GM12878 (cell line): ENCODE results near the gene BIN1. TPM values are rescaled to one million over a fixed set of nuclear protein-coding genes. Genes with fewer than 3 reads are reported as not detected.

Experiments
- ATAC-seq: fragments of 200-7000 bp; cut with Tn5 transposase; 3 replicates; pipeline ENCODE4 v1.9.1; 2020; ENCODE audit warnings: mild to moderate bottlenecking, moderate library complexity
- BruUV-seq: library from RNA; stranded (reverse); fragments of 400-500 nt; replicated peaks from 2 replicates; lab custom pipeline; 2021; lab: Mats Ljungman, UMichigan
- CTCF ChIA-PET: fragments of 300-600 bp; sonication (Branson Sonifier 250); formaldehyde crosslinking; extraction: SDS; loops from one replicate; lab custom pipeline; 2021; ENCODE audit warnings: inconsistent platforms; lab: Yijun Ruan, JAX
- POLR2A ChIA-PET: fragments of 350-600 bp; formaldehyde crosslinking; extraction: SDS; loops from one replicate; lab custom pipeline; 2021; ENCODE audit warnings: inconsistent platforms; lab: Charles Lee
- RAD21 ChIA-PET: fragments of 300-600 bp; sonication (Branson Sonifier 250); formaldehyde crosslinking; loops from one replicate; lab custom pipeline; 2023; ENCODE audit warnings: antibody characterized with exemption; ENCODE audit not compliant: unreplicated experiment; lab: Charles Lee
- SMC1A ChIA-PET: fragments of 300-600 bp; sonication (Branson Sonifier 250); formaldehyde crosslinking; loops from one replicate; lab custom pipeline; 2023; ENCODE audit not compliant: unreplicated experiment, uncharacterized antibody; lab: Charles Lee
- DNase-seq: peaks from one replicate; pipeline ENCODE4 v3.0.0-alpha.2; 2011; ENCODE audit warnings: low read depth, low spot score
- FAIRE-seq: peaks from 3 replicates; lab custom pipeline; 2011; peaks lifted over from hg19 to GRCh38; lab: Jason Lieb, UNC
- H2AFZ ChIP-seq: 2 replicates; pipeline ENCODE4 v1.6.0; 2011; ENCODE audit warnings: low read depth, low read length, control low read depth; ENCODE audit not compliant: control insufficient read depth
- H3K27ac ChIP-seq: 2 replicates; pipeline ENCODE4 v1.5.1; 2011; ENCODE audit warnings: control low read depth; ENCODE audit not compliant: control insufficient read depth, insufficient read depth
- H3K27me3 ChIP-seq, 2 experiments: replicated peaks in 1 of 2; 2 replicates each; pipeline versions ENCODE4 v1.6.0 to v1.6.1; 2011; ENCODE audit warnings: low read length in 1 of 2; ENCODE audit not compliant: control insufficient read depth in 2 of 2, insufficient read depth in 2 of 2
- H3K36me3 ChIP-seq, 2 experiments: 2 replicates each; pipeline ENCODE4 v1.5.1; 2011; ENCODE audit warnings: low read length in 1 of 2; ENCODE audit not compliant: control insufficient read depth in 2 of 2, insufficient read depth in 2 of 2
- H3K4me1 ChIP-seq: 2 replicates; pipeline ENCODE4 v1.6.1; 2011; ENCODE audit warnings: mild to moderate bottlenecking, low read length, moderate library complexity, mixed read lengths; ENCODE audit not compliant: control insufficient read depth, insufficient read depth
- H3K4me2 ChIP-seq: 2 replicates; pipeline ENCODE4 v1.6.0; 2011; ENCODE audit warnings: control low read depth; ENCODE audit not compliant: control insufficient read depth, insufficient read depth
- H3K4me3 ChIP-seq: fragments of 200-600 bp; sonication (generic); 2 replicates; pipeline ENCODE4 v1.5.1; 2016
- H3K79me2 ChIP-seq: 2 replicates; pipeline ENCODE4 v1.6.0; 2011; ENCODE audit warnings: low read length; ENCODE audit not compliant: control insufficient read depth, insufficient read depth
- H3K9ac ChIP-seq: 2 replicates; pipeline ENCODE4 v1.8.0; 2011; ENCODE audit warnings: low read length, control low read depth, mixed read lengths; ENCODE audit not compliant: control insufficient read depth, insufficient read depth
- H3K9me3 ChIP-seq: replicated peaks from 3 replicates; pipeline ENCODE4 v1.5.1; 2011; ENCODE audit warnings: mild to moderate bottlenecking, low read length; ENCODE audit not compliant: control insufficient read depth, insufficient read depth
- H4K20me1 ChIP-seq: 2 replicates; pipeline ENCODE4 v1.6.0; 2011; ENCODE audit not compliant: control insufficient read depth, insufficient read depth
- BHLHE40 ChIP-seq, 2 experiments: fragments of 450-650 bp in 1 of 2; IDR thresholded peaks; 2 replicates each; pipeline ENCODE4 v1.6.1; 2011 to 2017; ENCODE audit warnings: low read depth in 2 of 2, borderline replicate concordance in 1 of 2, improper control_type of control experiment in 1 of 2, low read length in 1 of 2, mild to moderate bottlenecking in 1 of 2
- FOXM1 ChIP-seq: IDR thresholded peaks from 2 replicates; pipeline ENCODE4 v1.6.1; 2012; ENCODE audit warnings: low read depth, mild to moderate bottlenecking, inconsistent platforms, low read length, moderate library complexity
- HCFC1 ChIP-seq: fragments of 150-350 bp; IDR thresholded peaks from 2 replicates; pipeline ENCODE4 v1.6.1; 2014; ENCODE audit warnings: low read length
- IRF3 ChIP-seq: fragments of 450-650 bp; IDR thresholded peaks from 2 replicates; pipeline ENCODE4 v1.6.1; 2014; ENCODE audit warnings: mild to moderate bottlenecking
- MTA3 ChIP-seq: IDR thresholded peaks from 2 replicates; pipeline ENCODE4 v1.6.1; 2012; ENCODE audit warnings: low read length, inconsistent platforms, borderline replicate concordance
- NKRF ChIP-seq: fragments of 450-650 bp; conservative IDR thresholded peaks from 2 replicates; pipeline ENCODE4 v1.6.1; 2017; ENCODE audit warnings: mild to moderate bottlenecking, moderate library complexity
- USF1 ChIP-seq: IDR thresholded peaks from 2 replicates; pipeline ENCODE4 v1.6.1; 2011; ENCODE audit warnings: borderline replicate concordance, low read depth, mild to moderate bottlenecking, moderate library complexity, mixed read lengths, low read length; ENCODE audit not compliant: insufficient read depth; ENCODE audit errors: extremely low read length
- ZBTB11 ChIP-seq: fragments of 450-650 bp; formaldehyde crosslinking; IDR thresholded peaks from 2 replicates; pipeline ENCODE4 v1.5.0; 2022; ENCODE audit warnings: mild to moderate bottlenecking, missing genetic modification characterization
- WGBS: methylation state at CpG from one replicate; pipeline ENCODE4 v1.1.6; 2016; ENCODE audit warnings: low lambda C conversion rate; ENCODE audit not compliant: insufficient replicate concordance, insufficient coverage; ENCODE audit errors: missing lambda C conversion rate; 5-methylcytosine and 5-hydroxymethylcytosine counted together
- in situ Hi-C: fragments of 300-500 bp; cut with MboI; formaldehyde crosslinking; loops from 9 replicates; pipeline ENCODE4 v1.14.3; 2018; ENCODE audit warnings: mixed read lengths
- intact Hi-C: fragments of 100-400 bp; cut with micrococcal nuclease; formaldehyde crosslinking; loops from one replicate; pipeline ENCODE4 v1.14.2; 2022; ENCODE audit not compliant: unreplicated experiment
- polyA plus RNA-seq, 11 experiments: library from polyadenylated mRNA; depleted of rRNA in 4 of 11; unstranded in 6 of 11; stranded (reverse) in 5 of 11; fragments of >200 nt; fragmentation: Nextera tagmentation in 4 of 11; fragmentation: Illumina TruSeq in 1 of 11; extraction: Ambion mirVana in 4 of 11; extraction: Trizol in 1 of 11; gene quantifications; 1 replicate in 1 of 11; 2 replicates in 10 of 11; pipeline versions ENCODE4 v1.2.1 to v1.2.3, GENCODE V29; 2011 to 2016; ENCODE audit warnings: inconsistent platforms in 2 of 11, missing spikeins in 2 of 11, low read depth in 1 of 11
- total RNA-seq, 4 experiments: library from RNA; depleted of rRNA in 3 of 4; stranded (reverse); fragments of >200 nt in 3 of 4; fragmentation: Illumina TruSeq in 1 of 4; extraction: Trizol in 1 of 4; gene quantifications; 2 replicates each; pipeline versions ENCODE4 v1.2.1 to v1.2.3, GENCODE V29; 2013 to 2021

Gene BIN1
- total and polyA plus RNA-seq, 10 of the 15 experiments (the other 5 are each of a cell fraction or from before 2014, with no cell fraction given) = 0.32 to 21.3 (median 11.2) TPM

- Histone ChIP-seq H3K9me3 (no peaks in the 10 kb centered on the region; the same call in 2 of the 3 replicates), H3K27me3 (no peaks in the 10 kb centered on the region), H3K4me1 (no peaks in the 10 kb centered on the region), H3K4me3 (no peak overlapping the region), H3K79me2 (no peaks in the 10 kb centered on the region), H3K36me3 (no peaks in the 10 kb centered on the region), H3K4me2 (no peak overlapping the region), H3K27ac (no peak overlapping the region), H3K9ac (no peak overlapping the region), H2AFZ (no peak overlapping the region), H4K20me1 (no peaks in the 10 kb centered on the region)
- ChIA-PET POLR2A (no interaction called here), CTCF (interaction anchor here (0.7 to 1.3 kb wide), 3 partner anchors 9 to 27 kb away, joined by 3 to 4 read pairs (median 3); no protein-coding TSS in a partner anchor), RAD21 (interaction anchor here (1.5 kb wide), 2 partner anchors 27 to 36 kb away, joined by 3 read pairs; no protein-coding TSS in a partner anchor), SMC1A (no interaction called here)
- ATAC-seq (no peak), DNase-seq (no peak), FAIRE-seq (no peak)
- WGBS = 15% methylated on average over 5 of the region's 5 CpGs
- intact Hi-C loops = loop anchor here (10.0 kb wide), 1 partner anchor 1604 kb away; no protein-coding TSS in a partner anchor
- TF ChIP-seq MTA3 = no peak
- TF ChIP-seq HCFC1 = no peak
- TF ChIP-seq USF1 = no peak
- BruUV-seq = no TSS peak
- in situ Hi-C loops = no loop called here
Measured at GRCh38 chr2:126999106-126999756, 107.7 kb downstream of the BIN1 start.

- no TSS peak for BruUV-seq
- no peaks in the 10 kb centered on the region for H3K79me2 ChIP-seq
- H3K27me3 ChIP-seq = no peaks in the 10 kb centered on the region
- H3K4me3 ChIP-seq = no peak overlapping the region
- H4K20me1 ChIP-seq = no peaks in the 10 kb centered on the region
- no peak overlapping the region for H3K4me2 ChIP-seq
- in situ Hi-C loops (no loop called here), intact Hi-C loops (loop anchor here (10.0 kb wide), 1 partner anchor 1604 kb away; no protein-coding TSS in a partner anchor)
- ChIA-PET RAD21 (no interaction called here), CTCF (no interaction called here), SMC1A (no interaction called here), POLR2A (no interaction called here)
- FAIRE-seq (no peak), ATAC-seq (no peak), DNase-seq (no peak)
- H3K4me1 ChIP-seq = no peaks in the 10 kb centered on the region
- no peak overlapping the region for H2AFZ ChIP-seq
- no peaks in the 10 kb centered on the region for H3K36me3 ChIP-seq
- H3K27ac ChIP-seq = no peak overlapping the region
- no peaks in the 10 kb centered on the region; the same call in 2 of the 3 replicates for H3K9me3 ChIP-seq
- H3K9ac ChIP-seq = no peak overlapping the region
- TF ChIP-seq BHLHE40 (IDR thresholded peaks at IDR 0.05; ENCODE audit: borderline replicate concordance in 1 of 2, low read depth in 2 of 2, low read length in 1 of 2) = no peak
- no peak for TF ChIP-seq NKRF
- TF ChIP-seq IRF3 = no peak
- no peak for TF ChIP-seq ZBTB11
- TF ChIP-seq FOXM1 = no peak
Measured at GRCh38 chr2:126998486-126998885, 108.5 kb downstream of the BIN1 start.
